Measurements from ENCODE around the gene ACSL5. TPM values are rescaled to one million over a fixed set of nuclear protein-coding genes. Genes with fewer than 3 reads are reported as not detected.

Gene ACSL5
- total and polyA plus RNA-seq, 2 of the 8 experiments (the other 6 are each of a cell fraction or from before 2014, with no cell fraction given): not detected

DNA sequence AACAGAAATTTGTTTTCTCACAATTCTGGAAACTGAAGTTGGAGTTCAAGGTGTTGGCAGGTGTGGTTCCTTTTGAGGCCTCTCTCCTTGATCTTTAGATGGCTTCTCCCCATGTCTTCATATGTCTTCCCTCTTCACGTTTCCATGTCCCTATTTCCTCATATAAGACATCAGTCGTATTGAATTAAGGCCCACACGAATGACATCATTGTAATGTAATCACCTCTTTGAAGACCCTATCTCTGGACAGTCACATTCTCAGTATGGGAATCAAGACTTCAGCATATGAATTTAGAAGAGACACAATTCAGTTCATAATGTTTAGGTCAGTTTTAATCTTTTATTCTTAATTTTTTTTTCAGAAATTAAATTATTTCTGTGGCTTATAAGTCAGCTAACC, 92.9 kb downstream of the ACSL5 start:
- no peak overlapping the region for H4K8ac ChIP-seq (ENCODE audit: extremely low read depth, insufficient read depth, low read length)
- no peaks in the 10 kb centered on the region for H4K20me1 ChIP-seq (replicated peaks in 1 of 2; ENCODE audit: control insufficient read depth in 1 of 2, insufficient read depth in 2 of 2, low read length in 2 of 2)
- FAIRE-seq: no peak
- H3K27ac ChIP-seq (ENCODE audit: low read depth, low read length): no peak overlapping the region
- H3K79me2 ChIP-seq (ENCODE audit: control insufficient read depth in 1 of 2, insufficient read depth in 2 of 2, low read length in 2 of 2): no peaks in the 10 kb centered on the region
- no peak overlapping the region for H3K4ac ChIP-seq (replicated peaks; ENCODE audit: insufficient read length, low read depth, low read length)
- no peak overlapping the region for H3K23ac ChIP-seq (ENCODE audit: insufficient read length)
- H3K23me2 ChIP-seq (ENCODE audit: low read depth, low read length): no peaks in the 10 kb centered on the region
- 0 out of 4 replicates have a peak, but pooled peaks cover 0 to 4% of the 10 kb centered on the region in 2 experiments for H3K9me3 ChIP-seq (ENCODE audit: insufficient read depth in 2 of 2, low read depth in 1 of 2, low read length in 1 of 2)
- POLR2A ChIA-PET (ENCODE audit: partially characterized antibody): no interaction called here
- no peaks in the 10 kb centered on the region for H3K4me1 ChIP-seq (replicated peaks in 1 of 4; ENCODE audit: control insufficient read depth in 3 of 4, insufficient read depth in 4 of 4, low read length in 3 of 4)
- CTCF ChIA-PET (ENCODE audit: partially characterized antibody): interaction anchor here (1.4 kb wide), 1 partner anchor 9 kb away, joined by 5 read pairs; no protein-coding TSS in a partner anchor
- no peak overlapping the region for H3K56ac ChIP-seq (replicated peaks; ENCODE audit: insufficient read length, low read depth, low read length)
- H2BK5ac ChIP-seq (ENCODE audit: low read depth, low read length): no peak overlapping the region
- no peak overlapping the region for H2BK12ac ChIP-seq (ENCODE audit: low read depth, low read length)
- no peak overlapping the region for H3K14ac ChIP-seq (ENCODE audit: insufficient read length)
- H2BK120ac ChIP-seq (replicated peaks; ENCODE audit: low read depth, low read length): no peak overlapping the region
- H2BK15ac ChIP-seq (ENCODE audit: low read length): no peak overlapping the region
- TF ChIP-seq ZNF274 (IDR thresholded peaks at IDR 0.05; ENCODE audit: borderline replicate concordance, extremely low read depth, low read length): no peak
- TF ChIP-seq KDM1A (IDR thresholded peaks at IDR 0.05; ENCODE audit: borderline replicate concordance, low read length): no peak
- no peak for TF ChIP-seq BRCA1 (IDR thresholded peaks at IDR 0.05; ENCODE audit: low read depth, low read length)
- no peak for TF ChIP-seq TAF7 (optimal IDR thresholded peaks at IDR 0.05; ENCODE audit: borderline replicate concordance, low read depth, low read length)
- TF ChIP-seq SUZ12 (IDR thresholded peaks at IDR 0.05; ENCODE audit: low read length): no peak
- TF ChIP-seq PHF8 (conservative IDR thresholded peaks at IDR 0.05; ENCODE audit: low read depth, low read length): no peak
- TF ChIP-seq SAP30 (IDR thresholded peaks at IDR 0.05; ENCODE audit: insufficient read depth, insufficient replicate concordance, low read length): no peak
- no peak for TF ChIP-seq BCL11A (IDR thresholded peaks at IDR 0.05; ENCODE audit: low read depth in 2 of 2, low read length in 2 of 2)
- H2AFZ ChIP-seq (ENCODE audit: low read length): no peak overlapping the region
- no peaks in the 10 kb centered on the region for H3K79me1 ChIP-seq (ENCODE audit: low read depth, low read length)
- no peak overlapping the region for H2AK5ac ChIP-seq (ENCODE audit: low read depth, low read length)
- H3K4me3 ChIP-seq (ENCODE audit: extremely low read depth in 1 of 4, insufficient read depth in 2 of 4, low read depth in 3 of 4, low read length in 4 of 4): no peak overlapping the region
- no peak overlapping the region for H3K9ac ChIP-seq (replicated peaks in 1 of 4; ENCODE audit: extremely low read depth in 1 of 4, low read depth in 3 of 4, low read length in 3 of 4)
- no peak overlapping the region for H3K4me2 ChIP-seq (ENCODE audit: insufficient read depth in 1 of 2, low read depth in 2 of 2, low read length in 2 of 2)
- H4K91ac ChIP-seq (replicated peaks; ENCODE audit: insufficient read length, low read length): no peak overlapping the region
- peaks cover 0 to 20% (median 8%) of the 10 kb centered on the region in 4 experiments; a peak in 4 of 8 replicates for H3K36me3 ChIP-seq (ENCODE audit: control insufficient read depth in 2 of 4, insufficient read depth in 4 of 4, low read length in 3 of 4)
- DNase-seq (ENCODE audit: low read depth in 1 of 2, low spot score in 2 of 2): no peak
- H3K27me3 ChIP-seq (replicated peaks in 1 of 4; ENCODE audit: control insufficient read depth in 3 of 4, extremely low read depth in 1 of 4, insufficient read depth in 3 of 4, low read length in 3 of 4): no peaks in the 10 kb centered on the region
- H4K5ac ChIP-seq (ENCODE audit: insufficient read length, low read depth, low read length): no peak overlapping the region
- H3K18ac ChIP-seq (ENCODE audit: extremely low read depth, low read length): no peak overlapping the region
- 89% methylated on average over 3 of the region's 3 CpGs; no CpG with 5 or more reads in 1 of the 2 experiments for WGBS, 2 experiments (ENCODE audit: extremely low coverage in 1 of 2, insufficient coverage in 1 of 2, insufficient read length in 1 of 2, insufficient replicate concordance in 2 of 2, low coverage in 1 of 2, low lambda C conversion rate in 2 of 2, missing lambda C conversion rate in 1 of 2)
- no peak overlapping the region for H2BK20ac ChIP-seq (ENCODE audit: low read length)
